HEK293 (cell line): ENCODE measurements around the gene RGSL1.

Experiments used
- CTCF ChIA-PET: fragments of 350-600 bp; formaldehyde crosslinking; extraction: SDS; loops from one replicate; lab custom pipeline; 2021; ENCODE audit warnings: antibody characterized with exemption; lab: Yijun Ruan, JAX
- POLR2A ChIA-PET: fragments of 300-600 bp; formaldehyde crosslinking; extraction: SDS; loops from one replicate; lab custom pipeline; 2020; ENCODE audit warnings: antibody characterized with exemption, inconsistent platforms; lab: Yijun Ruan, JAX
- H3K27ac ChIP-seq: fragments of 200-500 bp; sonication (Bioruptor generic); 2 replicates; pipeline ENCODE4 v1.5.1; 2014; ENCODE audit warnings: low read depth, low read length, control low read depth, inconsistent platforms; ENCODE audit errors: extremely low read depth
- H3K36me3 ChIP-seq, 2 experiments: fragments of 200-500 bp in 1 of 2; sonication (Bioruptor generic) in 1 of 2; 1 replicate in 1 of 2; 2 replicates in 1 of 2; pipeline ENCODE4 v1.5.1; 2014 to 2017; ENCODE audit warnings: inconsistent platforms in 2 of 2, low read length in 2 of 2; ENCODE audit not compliant: control insufficient read depth in 2 of 2, insufficient read depth in 1 of 2
- H3K4me1 ChIP-seq: fragments of 200-500 bp; sonication (Bioruptor generic); 2 replicates; pipeline ENCODE4 v1.5.1; 2014; ENCODE audit warnings: mild to moderate bottlenecking, low read length, inconsistent platforms; ENCODE audit not compliant: control insufficient read depth, insufficient read depth
- H3K4me3 ChIP-seq: 2 replicates; pipeline ENCODE4 v1.5.1; 2011; ENCODE audit warnings: low read depth, mild to moderate bottlenecking, control low read depth, low read length, moderate library complexity
- H3K9me3 ChIP-seq: fragments of 200-500 bp; sonication (Bioruptor generic); 2 replicates; pipeline ENCODE4 v1.5.1; 2014; ENCODE audit warnings: low read depth, low read length, inconsistent platforms; ENCODE audit not compliant: control insufficient read depth, insufficient read depth
- ATF2 ChIP-seq: fragments of 450-650 bp; formaldehyde crosslinking; IDR thresholded peaks from 2 replicates; pipeline ENCODE4 v1.5.1; 2016; ENCODE audit warnings: missing biosample characterization, missing genetic modification characterization, low read depth
- EGR2 ChIP-seq: fragments of 450-650 bp; formaldehyde crosslinking; IDR thresholded peaks from 2 replicates; pipeline ENCODE4 v1.5.1; 2016; ENCODE audit warnings: low read depth, missing biosample characterization, missing genetic modification characterization
- KLF10 ChIP-seq: fragments of 450-650 bp; IDR thresholded peaks from 2 replicates; pipeline ENCODE4 v1.5.1; 2018; ENCODE audit warnings: missing biosample characterization, mild to moderate bottlenecking, missing genetic modification characterization
- MYNN ChIP-seq: fragments of 450-650 bp; formaldehyde crosslinking; IDR thresholded peaks from 2 replicates; pipeline ENCODE4 v1.5.1; 2016; ENCODE audit warnings: missing biosample characterization, missing genetic modification characterization, borderline replicate concordance
- SCRT1 ChIP-seq: fragments of 450-650 bp; formaldehyde crosslinking; IDR thresholded peaks from 2 replicates; pipeline ENCODE4 v1.5.1; 2016; ENCODE audit warnings: missing biosample characterization, missing genetic modification characterization, borderline replicate concordance
- YY1 ChIP-seq: fragments of 450-650 bp; formaldehyde crosslinking; IDR thresholded peaks from 2 replicates; pipeline ENCODE4 v1.5.1; 2018; ENCODE audit warnings: missing biosample characterization, missing genetic modification characterization
- ZBTB21 ChIP-seq: fragments of 450-650 bp; formaldehyde crosslinking; IDR thresholded peaks from 2 replicates; pipeline ENCODE4 v1.5.1; 2017; ENCODE audit warnings: missing biosample characterization, missing genetic modification characterization
- ZNF133 ChIP-seq: fragments of 450-650 bp; formaldehyde crosslinking; IDR thresholded peaks from 2 replicates; pipeline ENCODE4 v1.5.1; 2016; ENCODE audit warnings: missing biosample characterization, missing genetic modification characterization
- ZNF138 ChIP-seq: fragments of 450-650 bp; formaldehyde crosslinking; IDR thresholded peaks from 2 replicates; pipeline ENCODE4 v1.5.1; 2016; ENCODE audit warnings: missing biosample characterization, missing genetic modification characterization, borderline replicate concordance
- ZNF221 ChIP-seq: fragments of 450-650 bp; formaldehyde crosslinking; IDR thresholded peaks from 2 replicates; pipeline ENCODE4 v1.5.1; 2017; ENCODE audit warnings: missing biosample characterization, missing genetic modification characterization, borderline replicate concordance
- ZNF335 ChIP-seq: fragments of 450-650 bp; formaldehyde crosslinking; conservative IDR thresholded peaks from 2 replicates; pipeline ENCODE4 v1.5.1; 2016; ENCODE audit warnings: missing biosample characterization, missing genetic modification characterization
- ZNF433 ChIP-seq: fragments of 450-650 bp; formaldehyde crosslinking; IDR thresholded peaks from 2 replicates; pipeline ENCODE4 v1.5.1; 2016; ENCODE audit warnings: missing biosample characterization, missing genetic modification characterization, low read depth
- ZNF473 ChIP-seq: fragments of 450-650 bp; formaldehyde crosslinking; IDR thresholded peaks from 2 replicates; pipeline ENCODE4 v1.5.1; 2017; ENCODE audit warnings: missing biosample characterization, missing genetic modification characterization
- ZNF518A ChIP-seq: fragments of 450-650 bp; formaldehyde crosslinking; conservative IDR thresholded peaks from 2 replicates; pipeline ENCODE4 v1.5.1; 2016; ENCODE audit warnings: low read depth, missing biosample characterization, missing genetic modification characterization
- ZNF558 ChIP-seq: fragments of 450-650 bp; formaldehyde crosslinking; IDR thresholded peaks from 2 replicates; pipeline ENCODE4 v1.5.1; 2016; ENCODE audit warnings: missing biosample characterization, missing genetic modification characterization
- ZNF610 ChIP-seq: fragments of 450-650 bp; formaldehyde crosslinking; IDR thresholded peaks from 2 replicates; pipeline ENCODE4 v1.5.1; 2016; ENCODE audit warnings: missing biosample characterization, missing genetic modification characterization, borderline replicate concordance
- ZNF639 ChIP-seq: fragments of 450-650 bp; formaldehyde crosslinking; IDR thresholded peaks from 2 replicates; pipeline ENCODE4 v1.5.1; 2016; ENCODE audit warnings: missing biosample characterization, missing genetic modification characterization
- ZNF768 ChIP-seq: fragments of 450-650 bp; formaldehyde crosslinking; IDR thresholded peaks from 2 replicates; pipeline ENCODE4 v1.5.1; 2018; ENCODE audit warnings: missing biosample characterization, mild to moderate bottlenecking, missing genetic modification characterization
- ZNF830 ChIP-seq: fragments of 450-650 bp; IDR thresholded peaks from 2 replicates; pipeline ENCODE4 v1.5.0; 2018; ENCODE audit warnings: missing biosample characterization, missing genetic modification characterization, low read depth, mild to moderate bottlenecking, moderate library complexity
- ZXDB ChIP-seq: fragments of 450-650 bp; formaldehyde crosslinking; IDR thresholded peaks from 2 replicates; pipeline ENCODE4 v1.5.1; 2016; ENCODE audit warnings: missing biosample characterization, missing genetic modification characterization
- TF ChIP-seq, protein P1 (sequence below): fragments of 450-650 bp; formaldehyde crosslinking; IDR thresholded peaks from 2 replicates; pipeline ENCODE4 v1.5.1; 2016; ENCODE audit warnings: missing biosample characterization, missing genetic modification characterization
- TF ChIP-seq, protein P2 (sequence below): fragments of 450-650 bp; formaldehyde crosslinking; IDR thresholded peaks from 2 replicates; pipeline ENCODE4 v1.5.1; 2017; ENCODE audit warnings: missing biosample characterization, missing genetic modification characterization

RGSL1 gene

GRCh38 chr1:182430263-182431068, 19.5 kb upstream of the RGSL1 start:
- Histone ChIP-seq H3K4me1 (no peaks in the 10 kb centered on the region), H3K9me3 (no peaks in the 10 kb centered on the region), H3K36me3 (no peaks in the 10 kb centered on the region), H3K4me3 (no peak overlapping the region), H3K27ac (no peak overlapping the region)
- POLR2A ChIA-PET: interaction anchor here (0.6 to 1.0 kb wide), 2 partner anchors 39 to 72 kb away, joined by 3 read pairs; partner anchors contain the start of gene GLUL
- TF ChIP-seq ZNF133 (tag by site-specific recombination): no peak
- no peak for TF ChIP-seq ZNF558
- TF ChIP-seq ZNF138 (tag by site-specific recombination): no peak
- TF ChIP-seq ZNF335 (tag by site-specific recombination): no peak
- TF ChIP-seq ZXDB (tag by site-specific recombination): 0 out of 2 replicates have a peak, but pooled peaks have one; percentile 45
- TF ChIP-seq, protein P1, sequence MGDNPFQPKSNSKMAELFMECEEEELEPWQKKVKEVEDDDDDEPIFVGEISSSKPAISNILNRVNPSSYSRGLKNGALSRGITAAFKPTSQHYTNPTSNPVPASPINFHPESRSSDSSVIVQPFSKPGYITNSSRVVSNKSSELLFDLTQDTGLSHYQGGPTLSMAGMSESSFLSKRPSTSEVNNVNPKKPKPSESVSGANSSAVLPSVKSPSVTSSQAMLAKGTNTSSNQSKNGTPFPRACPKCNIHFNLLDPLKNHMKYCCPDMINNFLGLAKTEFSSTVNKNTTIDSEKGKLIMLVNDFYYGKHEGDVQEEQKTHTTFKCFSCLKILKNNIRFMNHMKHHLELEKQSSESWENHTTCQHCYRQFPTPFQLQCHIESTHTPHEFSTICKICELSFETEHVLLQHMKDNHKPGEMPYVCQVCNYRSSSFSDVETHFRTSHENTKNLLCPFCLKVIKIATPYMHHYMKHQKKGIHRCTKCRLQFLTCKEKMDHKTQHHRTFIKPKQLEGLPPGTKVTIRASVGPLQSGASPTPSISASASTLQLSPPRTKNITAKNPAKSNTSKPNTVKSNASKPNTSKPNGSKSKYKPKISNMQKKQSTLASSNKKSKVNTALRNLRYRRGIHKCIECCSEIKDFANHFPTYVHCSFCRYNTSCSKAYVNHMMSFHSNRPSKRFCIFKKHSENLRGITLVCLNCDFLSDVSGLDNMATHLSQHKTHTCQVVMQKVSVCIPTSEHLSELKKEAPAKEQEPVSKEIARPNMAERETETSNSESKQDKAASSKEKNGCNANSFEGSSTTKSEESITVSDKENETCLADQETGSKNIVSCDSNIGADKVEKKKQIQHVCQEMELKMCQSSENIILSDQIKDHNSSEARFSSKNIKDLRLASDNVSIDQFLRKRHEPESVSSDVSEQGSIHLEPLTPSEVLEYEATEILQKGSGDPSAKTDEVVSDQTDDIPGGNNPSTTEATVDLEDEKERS (tag by site-specific recombination): no peak
- peak; percentile 39; the same call in 1 of the 2 replicates for TF ChIP-seq ZNF518A (tag by site-specific recombination)
- TF ChIP-seq, protein P2, sequence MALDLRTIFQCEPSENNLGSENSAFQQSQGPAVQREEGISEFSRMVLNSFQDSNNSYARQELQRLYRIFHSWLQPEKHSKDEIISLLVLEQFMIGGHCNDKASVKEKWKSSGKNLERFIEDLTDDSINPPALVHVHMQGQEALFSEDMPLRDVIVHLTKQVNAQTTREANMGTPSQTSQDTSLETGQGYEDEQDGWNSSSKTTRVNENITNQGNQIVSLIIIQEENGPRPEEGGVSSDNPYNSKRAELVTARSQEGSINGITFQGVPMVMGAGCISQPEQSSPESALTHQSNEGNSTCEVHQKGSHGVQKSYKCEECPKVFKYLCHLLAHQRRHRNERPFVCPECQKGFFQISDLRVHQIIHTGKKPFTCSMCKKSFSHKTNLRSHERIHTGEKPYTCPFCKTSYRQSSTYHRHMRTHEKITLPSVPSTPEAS: no peak
- 0 out of 2 replicates have a peak, but pooled peaks have one; percentile 17 for TF ChIP-seq YY1 (tag by site-specific recombination)
- CTCF ChIA-PET: no interaction called here

- Histone ChIP-seq H3K27ac (no peak overlapping the region), H3K4me3 (no peak overlapping the region), H3K9me3 (no peaks in the 10 kb centered on the region), H3K4me1 (no peaks in the 10 kb centered on the region), H3K36me3 (no peaks in the 10 kb centered on the region)
- CTCF ChIA-PET: no interaction called here
- POLR2A ChIA-PET: interaction anchor here (1.0 kb wide), 1 partner anchor 39 kb away, joined by 3 read pairs; the partner anchor contains the start of gene GLUL
- TF ChIP-seq ZNF473 (tag by site-specific recombination): no peak
- no peak for TF ChIP-seq ZNF768
- no peak for TF ChIP-seq ZNF830 (tag by site-specific recombination)
- no peak for TF ChIP-seq ZNF433 (tag by site-specific recombination)
- no peak for TF ChIP-seq SCRT1 (tag by site-specific recombination)
- TF ChIP-seq EGR2 (tag by site-specific recombination): no peak
- no peak for TF ChIP-seq MYNN (tag by site-specific recombination)
- no peak for TF ChIP-seq KLF10 (tag by site-specific recombination)
- TF ChIP-seq ZBTB21 (tag by site-specific recombination): no peak
- TF ChIP-seq ZNF221 (tag by site-specific recombination): no peak
- no peak for TF ChIP-seq ATF2 (tag by site-specific recombination)
- no peak for TF ChIP-seq ZNF610 (tag by site-specific recombination)
- no peak for TF ChIP-seq ZNF639 (tag by site-specific recombination)
Measured at GRCh38 chr1:182431278-182431677, 18.7 kb upstream of the RGSL1 start.
